ENCODE data around the gene FNDC1.

DNA sequence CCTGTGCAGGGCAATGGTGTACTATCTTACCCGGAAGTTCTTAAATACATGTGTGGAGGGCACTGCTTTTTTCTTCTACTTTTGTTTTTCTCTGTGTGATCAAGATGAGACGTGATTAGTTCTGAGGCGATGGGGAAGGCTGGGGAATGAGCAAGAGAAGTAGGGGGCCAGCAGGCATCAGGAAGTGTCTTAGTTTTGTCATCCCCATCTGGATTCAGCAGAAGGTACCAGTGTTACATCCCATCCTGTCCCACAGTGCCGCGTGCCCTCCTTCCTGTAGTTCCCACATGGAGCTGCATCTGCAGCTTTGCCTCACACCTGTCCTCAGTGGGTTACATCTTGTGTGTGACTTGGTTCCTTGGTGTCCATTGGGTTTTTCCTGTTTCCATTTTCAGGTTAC, 86.9 kb downstream of the FNDC1 start:
- TF ChIP-seq POLR2AphosphoS5 (IDR thresholded peaks at IDR 0.05; ENCODE audit: low read depth, low read length), result no peak
- TF ChIP-seq POLR2A (IDR thresholded peaks at IDR 0.05; ENCODE audit: low read depth, low read length), result no peak
- TF ChIP-seq TAF1 (IDR thresholded peaks at IDR 0.05; ENCODE audit: low read depth, low read length), result no peak

All from GM12891 (cell line).